Coronary artery (tissue), 2 donors: ENCODE data around the gene LPCAT3.
A peak's percentile ranks its signal among the peaks of the same experiment; 100 is the strongest.

Source experiments
- DNase-seq: peaks from one replicate; pipeline ENCODE4 v3.0.0-alpha.2; 2017; ENCODE audit warnings: low spot score
- H3K27ac ChIP-seq, 2 donors: fragments of 200-600 bp; sonication (generic); one replicate each; pipeline ENCODE4 v1.5.1; 2016 to 2019
- H3K4me3 ChIP-seq: fragments of 200-600 bp; sonication (generic); 2 replicates; pipeline ENCODE4 v1.5.1; 2016; ENCODE audit warnings: mild to moderate bottlenecking, moderate library complexity
- TF ChIP-seq, protein P1 (sequence below): fragments of 200-600 bp; sonication (generic); IDR thresholded peaks from one replicate; pipeline ENCODE4 v1.5.1; 2019; ENCODE audit warnings: antibody characterized with exemption

The LPCAT3 gene

DNA sequence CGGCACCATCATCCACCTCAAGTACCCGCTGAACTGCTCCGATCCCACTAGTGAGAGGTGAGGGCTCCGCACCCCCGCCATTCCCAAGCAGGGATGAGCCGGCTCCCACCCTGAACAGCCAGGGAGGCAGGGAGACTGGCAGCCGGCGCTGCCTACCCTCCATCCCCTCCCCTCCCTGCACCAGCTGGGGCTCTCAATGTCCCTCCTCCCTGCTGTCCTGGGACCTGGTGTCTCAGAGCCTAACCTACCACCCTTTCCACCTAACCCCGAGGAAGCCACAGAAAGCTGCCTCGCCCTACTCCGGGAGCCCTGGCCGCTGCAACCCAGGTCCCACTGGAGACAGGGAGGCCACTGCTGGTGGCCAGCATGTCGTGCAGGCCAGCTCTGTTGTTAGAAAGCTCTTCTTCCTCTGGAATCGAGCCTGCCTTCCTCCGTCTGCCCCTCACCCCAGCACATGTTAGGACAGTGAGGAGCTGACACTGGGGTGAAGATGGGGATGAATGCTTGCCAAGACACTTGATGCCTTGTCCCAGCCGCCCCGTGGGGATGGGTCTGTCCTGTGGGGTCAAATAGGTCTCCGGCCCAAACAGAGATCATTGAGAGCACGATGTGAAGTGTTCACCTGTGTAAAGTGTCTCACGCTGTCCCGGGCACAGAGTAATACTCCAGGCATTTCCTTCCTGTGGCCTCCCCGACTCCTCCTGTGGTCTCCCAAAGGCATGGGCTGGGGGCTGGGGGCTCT lies 66.0 kb downstream of the LPCAT3 start:
- Histone ChIP-seq H3K27ac (peak overlapping the region in 1 of 2 donors; percentile 83), H3K4me3 (peak overlapping the region; percentile 66)
- TF ChIP-seq, protein P1, sequence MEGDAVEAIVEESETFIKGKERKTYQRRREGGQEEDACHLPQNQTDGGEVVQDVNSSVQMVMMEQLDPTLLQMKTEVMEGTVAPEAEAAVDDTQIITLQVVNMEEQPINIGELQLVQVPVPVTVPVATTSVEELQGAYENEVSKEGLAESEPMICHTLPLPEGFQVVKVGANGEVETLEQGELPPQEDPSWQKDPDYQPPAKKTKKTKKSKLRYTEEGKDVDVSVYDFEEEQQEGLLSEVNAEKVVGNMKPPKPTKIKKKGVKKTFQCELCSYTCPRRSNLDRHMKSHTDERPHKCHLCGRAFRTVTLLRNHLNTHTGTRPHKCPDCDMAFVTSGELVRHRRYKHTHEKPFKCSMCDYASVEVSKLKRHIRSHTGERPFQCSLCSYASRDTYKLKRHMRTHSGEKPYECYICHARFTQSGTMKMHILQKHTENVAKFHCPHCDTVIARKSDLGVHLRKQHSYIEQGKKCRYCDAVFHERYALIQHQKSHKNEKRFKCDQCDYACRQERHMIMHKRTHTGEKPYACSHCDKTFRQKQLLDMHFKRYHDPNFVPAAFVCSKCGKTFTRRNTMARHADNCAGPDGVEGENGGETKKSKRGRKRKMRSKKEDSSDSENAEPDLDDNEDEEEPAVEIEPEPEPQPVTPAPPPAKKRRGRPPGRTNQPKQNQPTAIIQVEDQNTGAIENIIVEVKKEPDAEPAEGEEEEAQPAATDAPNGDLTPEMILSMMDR: no peak
- DNase-seq: no peak

DNA sequence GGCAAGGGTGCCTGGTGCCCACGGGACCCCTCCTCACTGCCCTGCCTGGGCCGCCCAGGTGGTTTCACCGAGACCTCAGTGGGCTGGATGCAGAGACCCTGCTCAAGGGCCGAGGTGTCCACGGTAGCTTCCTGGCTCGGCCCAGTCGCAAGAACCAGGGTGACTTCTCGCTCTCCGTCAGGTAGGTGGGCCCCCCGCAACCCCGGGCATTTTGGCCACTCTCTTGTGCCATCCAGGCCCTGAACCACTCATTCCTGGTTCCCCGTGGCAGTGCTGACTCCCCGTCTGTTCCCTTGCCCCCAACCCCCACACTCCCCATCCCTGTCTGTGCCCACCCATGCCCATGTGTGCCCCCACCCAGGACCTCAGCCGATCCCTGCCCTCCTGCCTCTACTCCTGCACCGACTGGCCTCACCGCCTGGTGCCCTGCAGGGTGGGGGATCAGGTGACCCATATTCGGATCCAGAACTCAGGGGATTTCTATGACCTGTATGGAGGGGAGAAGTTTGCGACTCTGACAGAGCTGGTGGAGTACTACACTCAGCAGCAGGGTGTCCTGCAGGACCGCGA lies 66.6 kb downstream of the LPCAT3 start:
- Histone ChIP-seq H3K27ac (peak overlapping the region in 1 of 2 donors; percentile 83), H3K4me3 (peak overlapping the region; percentile 66)
- DNase-seq: no peak
- TF ChIP-seq, protein P1: no peak

DNA sequence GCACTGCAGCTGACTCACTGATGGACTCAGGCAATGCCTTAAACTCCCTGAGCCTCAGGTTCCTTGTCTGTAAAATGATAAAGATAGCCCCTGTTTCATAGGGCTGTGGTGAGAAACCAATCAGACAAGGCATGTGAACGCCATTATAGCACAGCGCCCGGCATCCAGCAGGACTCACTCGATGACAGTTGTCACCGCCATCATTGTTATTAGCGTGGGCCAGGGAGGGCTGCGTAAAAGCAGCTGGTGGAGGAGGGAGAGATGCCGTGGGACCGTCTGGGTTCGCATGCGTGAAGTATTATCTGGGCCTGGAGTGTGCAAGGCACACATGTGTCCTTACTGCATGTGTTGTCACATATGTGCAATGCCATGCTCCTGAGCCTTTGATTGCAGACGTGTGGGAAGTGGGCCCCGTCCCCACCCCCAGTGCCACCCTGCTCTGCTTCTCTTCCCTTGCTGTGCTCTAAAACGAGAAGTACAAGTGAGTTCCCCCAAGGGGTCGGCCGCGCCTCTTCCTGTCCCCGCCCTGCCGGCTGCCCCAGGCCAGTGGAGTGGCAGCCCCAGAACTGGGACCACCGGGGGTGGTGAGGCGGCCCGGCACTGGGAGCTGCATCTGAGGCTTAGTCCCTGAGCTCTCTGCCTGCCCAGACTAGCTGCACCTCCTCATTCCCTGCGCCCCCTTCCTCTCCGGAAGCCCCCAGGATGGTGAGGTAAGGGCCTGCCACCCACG lies 67.3 kb downstream of the LPCAT3 start, which contains the start of gene PTPN6:
Gene PTPN6, plus strand, starts transcription at position 546 of the 730 bp plus-strand sequence. Its CDS starts 157 bp downstream, at position 703.
- H3K4me3 ChIP-seq: peak within 1 kb of the TSS; percentile 66
- peak within 1 kb of the TSS in 1 of 2 donors; percentile 83 for H3K27ac ChIP-seq
- no peak for DNase-seq

DNA sequence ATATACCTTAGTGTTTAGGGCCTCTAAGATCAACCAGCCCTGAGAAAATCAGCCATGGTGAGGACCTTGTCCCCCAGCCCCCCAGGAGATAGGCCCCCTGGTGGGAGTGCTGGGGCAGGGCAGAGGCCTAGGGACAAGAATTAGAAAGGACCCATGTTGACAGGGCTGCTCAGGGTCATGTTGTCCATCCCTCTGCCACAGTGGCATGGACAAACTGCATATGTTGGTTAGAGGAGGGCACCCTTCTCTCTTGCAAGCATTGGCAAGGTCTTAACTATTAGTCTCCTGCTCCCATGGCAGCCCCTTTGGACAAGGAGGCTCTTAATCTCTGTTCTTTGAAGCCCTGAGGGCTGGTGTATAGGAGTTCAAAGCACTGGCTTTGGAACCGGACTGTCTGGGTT lies 67.9 kb downstream of the LPCAT3 start:
- no peak overlapping the region for H3K4me3 ChIP-seq
- no peak for DNase-seq
- H3K27ac ChIP-seq: peak overlapping the region in 1 of 2 donors; percentile 83
- TF ChIP-seq, protein P1: no peak

More for the DNA sequence above, 67.3 kb downstream of the LPCAT3 start, which contains the start of gene PTPN6:
- TF ChIP-seq, protein P1: no peak

DNA sequence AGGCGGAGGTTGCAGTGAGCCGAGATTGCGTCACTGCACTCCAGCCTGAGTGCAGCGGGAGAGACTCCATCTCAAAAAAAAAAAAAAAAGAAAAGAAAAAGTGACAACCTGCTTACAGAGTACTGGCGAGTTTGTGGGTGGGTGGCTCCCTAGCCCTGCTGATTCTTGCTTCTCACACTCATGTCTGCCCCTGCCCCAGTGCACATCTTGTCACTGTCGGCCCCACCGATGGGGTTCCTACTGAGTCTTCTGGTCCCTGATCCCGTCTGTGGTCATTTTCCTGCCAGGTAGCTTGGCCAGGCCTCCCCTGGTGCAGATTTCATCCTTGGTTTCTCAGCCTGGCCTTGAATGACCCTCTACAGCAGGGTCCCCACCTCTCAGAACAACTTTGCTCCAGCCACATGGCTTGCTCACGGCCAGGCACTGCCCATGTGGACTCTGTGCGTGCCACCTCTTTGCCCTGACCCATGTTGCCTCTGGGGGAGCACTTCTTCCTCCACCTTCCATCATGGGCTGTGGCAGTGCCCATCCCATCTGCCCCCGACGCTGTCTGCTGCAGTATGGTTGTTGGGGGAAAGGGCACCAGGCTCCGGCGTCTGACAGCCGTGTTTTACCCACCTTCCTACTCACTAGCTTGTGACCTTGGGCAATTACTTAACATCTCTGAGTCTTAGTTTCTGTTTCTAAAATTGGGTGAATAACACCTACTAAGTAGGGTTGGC lies 69.2 kb downstream of the LPCAT3 start:
- TF ChIP-seq, protein P1: no peak
- no peak for DNase-seq
- Histone ChIP-seq H3K4me3 (no peak overlapping the region), H3K27ac (no peak overlapping the region)

DNA sequence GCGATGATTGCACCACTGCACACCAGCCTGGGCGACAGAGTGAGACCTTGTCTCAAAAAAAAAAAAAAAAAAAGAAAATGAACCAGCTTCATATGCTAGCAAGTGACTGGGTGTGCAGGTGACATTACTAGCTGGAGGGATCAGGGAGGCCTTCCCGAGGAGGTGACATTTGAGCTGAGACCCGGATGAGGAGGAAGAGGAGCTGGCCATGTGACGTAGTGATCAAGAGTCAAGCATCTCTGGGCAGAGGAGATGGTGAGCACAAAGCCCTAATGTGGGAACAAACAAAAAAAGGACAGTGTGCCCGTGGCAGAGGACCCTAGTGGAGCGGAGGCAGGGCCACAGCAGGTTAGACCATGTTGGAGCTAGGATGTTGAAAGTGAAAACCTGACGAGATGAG lies 70.7 kb downstream of the LPCAT3 start:
- no peak overlapping the region for H3K27ac ChIP-seq
- H3K4me3 ChIP-seq: no peak overlapping the region
- DNase-seq: no peak
- TF ChIP-seq, protein P1: no peak
